Osteocyte (in vitro differentiated cells): Measurements from ENCODE around the gene EHD3. TPM values are rescaled to one million over a fixed set of nuclear protein-coding genes. Genes with fewer than 3 reads are reported as not detected.
A peak's percentile ranks its signal among the peaks of the same experiment; 100 is the strongest.

ENCODE experiments used
- DNase-seq: peaks from one replicate; pipeline ENCODE4 v3.0.0; 2021; ENCODE audit warnings: mixed read lengths; ENCODE audit not compliant: unreplicated experiment; ENCODE audit errors: extremely low spot score
- H3K27ac Mint-ChIP-seq: one replicate; pipeline ENCODE4 v1.8.0; 2021; ENCODE audit warnings: mild to moderate bottlenecking, mixed read lengths; ENCODE audit not compliant: unreplicated experiment
- H3K27me3 Mint-ChIP-seq: one replicate; pipeline ENCODE4 v1.8.0; 2021; ENCODE audit warnings: mixed read lengths; ENCODE audit not compliant: unreplicated experiment
- H3K36me3 Mint-ChIP-seq: one replicate; pipeline ENCODE4 v1.8.0; 2021; ENCODE audit warnings: mixed read lengths; ENCODE audit not compliant: unreplicated experiment
- H3K4me1 Mint-ChIP-seq: one replicate; pipeline ENCODE4 v1.8.0; 2021; ENCODE audit warnings: mixed read lengths; ENCODE audit not compliant: unreplicated experiment
- H3K4me3 Mint-ChIP-seq: one replicate; pipeline ENCODE4 v1.8.0; 2021; ENCODE audit warnings: mild to moderate bottlenecking, moderate library complexity, mixed read lengths; ENCODE audit not compliant: unreplicated experiment
- H3K9me3 Mint-ChIP-seq: one replicate; pipeline ENCODE4 v1.8.0; 2021; ENCODE audit warnings: mixed read lengths; ENCODE audit not compliant: unreplicated experiment
- CTCF ChIP-seq: fragments of 200-600 bp; sonication (generic); IDR thresholded peaks from 2 replicates; pipeline ENCODE4 v1.5.0; 2021; ENCODE audit warnings: antibody characterized with exemption, mild to moderate bottlenecking, moderate library complexity
- total RNA-seq: library from RNA; stranded (reverse); gene quantifications from 2 replicates; pipeline ENCODE4 v1.2.1, GENCODE V29; 2021

The EHD3 gene
- total RNA-seq, 1 donor from 2014 or later, result 25.9 TPM

GRCh38 chr2:31228717-31229116, 5.2 kb upstream of the EHD3 start:
- Mint-ChIP-seq H3K27me3 (peaks cover 61% of the 10 kb centered on the region), H3K9me3 (no peaks in the 10 kb centered on the region), H3K4me3 (no peak overlapping the region), H3K4me1 (peaks cover 6% of the 10 kb centered on the region), H3K36me3 (no peaks in the 10 kb centered on the region), H3K27ac (no peak overlapping the region)
- no peak for TF ChIP-seq CTCF
- peak; percentile 36 for DNase-seq

- TF ChIP-seq CTCF, result no peak
- H3K4me1 Mint-ChIP-seq, result peaks cover 18% of the 10 kb centered on the region
- no peak for DNase-seq
Measured at GRCh38 chr2:31230751-31231150, 3.2 kb upstream of the EHD3 start.

GRCh38 chr2:31231571-31232302, 2.2 kb upstream of the EHD3 start:
- Mint-ChIP-seq H3K27me3 (peaks cover 42% of the 10 kb centered on the region), H3K4me3 (no peak overlapping the region), H3K9me3 (no peaks in the 10 kb centered on the region), H3K36me3 (no peaks in the 10 kb centered on the region), H3K4me1 (peaks cover 24% of the 10 kb centered on the region), H3K27ac (no peak overlapping the region)
- DNase-seq, result peak; percentile 32
- TF ChIP-seq CTCF, result no peak

More at GRCh38 chr2:31230751-31231150, 3.2 kb upstream of the EHD3 start:
- peaks cover 49% of the 10 kb centered on the region for H3K27me3 Mint-ChIP-seq
- no peak overlapping the region for H3K27ac Mint-ChIP-seq
- no peaks in the 10 kb centered on the region for H3K9me3 Mint-ChIP-seq
- H3K36me3 Mint-ChIP-seq, result no peaks in the 10 kb centered on the region
- no peak overlapping the region for H3K4me3 Mint-ChIP-seq

GRCh38 chr2:31232586-31232985, 1.4 kb upstream of the EHD3 start:
- peaks cover 26% of the 10 kb centered on the region for H3K4me1 Mint-ChIP-seq
- TF ChIP-seq CTCF, result no peak
- no peak overlapping the region for H3K27ac Mint-ChIP-seq
- no peak overlapping the region for H3K4me3 Mint-ChIP-seq
- H3K9me3 Mint-ChIP-seq, result no peaks in the 10 kb centered on the region
- no peak for DNase-seq
- H3K27me3 Mint-ChIP-seq, result peaks cover 33% of the 10 kb centered on the region
- H3K36me3 Mint-ChIP-seq, result no peaks in the 10 kb centered on the region

GRCh38 chr2:31233231-31233630, 721 bp upstream of the EHD3 start:
- Mint-ChIP-seq H3K27me3 (peaks cover 27% of the 10 kb centered on the region), H3K4me3 (no peak overlapping the region), H3K36me3 (no peaks in the 10 kb centered on the region), H3K4me1 (peaks cover 31% of the 10 kb centered on the region), H3K9me3 (no peaks in the 10 kb centered on the region), H3K27ac (no peak overlapping the region)
- DNase-seq, result no peak
- no peak for TF ChIP-seq CTCF
